T-helper 1 cell (primary cell): ENCODE results near the gene HIPK3.
"Not testable (repeated sequence)": the region's sequence is repeated elsewhere in the genome, so short reads cannot be mapped to it uniquely, and the experiment has no call there.

Experiments
- DNase-seq, 5 donors: peaks; one replicate each; pipeline ENCODE4 v3.0.0-alpha.2; 2012 to 2020

The HIPK3 gene

DNA sequence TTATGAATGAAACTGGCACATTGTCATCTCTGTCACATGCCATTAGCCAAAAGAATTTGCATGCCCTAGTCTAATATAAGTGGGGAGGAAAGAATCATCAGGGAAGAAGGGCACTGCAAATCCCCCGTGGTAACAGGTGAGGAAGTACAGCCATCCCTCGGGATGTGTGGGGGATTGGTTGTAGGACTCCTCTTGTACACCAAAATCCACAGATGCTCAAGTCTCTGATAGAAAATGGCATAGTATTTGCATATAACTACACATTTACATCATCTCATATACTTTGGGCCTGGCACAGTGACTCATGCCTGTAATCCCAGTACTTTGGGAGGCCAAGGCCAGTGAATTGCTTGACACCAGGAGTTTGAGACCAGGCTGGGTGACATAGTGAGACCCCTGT lies 109.7 kb downstream of the HIPK3 start:
- no peak for DNase-seq

DNA sequence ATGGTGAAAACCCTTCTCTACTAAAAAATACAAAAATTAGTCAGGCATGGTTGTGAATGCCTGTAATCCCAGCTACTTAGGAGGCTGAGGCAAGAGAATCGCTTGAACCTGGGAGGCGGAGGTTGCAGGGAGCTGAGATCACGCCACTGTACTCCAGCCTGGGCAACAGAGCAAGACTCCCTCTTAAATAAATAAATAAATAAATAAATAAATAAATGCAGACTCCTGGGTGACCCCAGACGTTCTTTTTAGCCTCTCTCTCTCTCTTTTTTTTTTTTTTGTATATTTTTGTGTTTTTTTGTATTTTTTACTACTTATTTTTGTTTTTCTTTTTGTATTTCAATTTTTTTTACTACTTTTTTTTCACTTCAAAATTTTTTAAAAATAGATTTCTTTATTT lies 111.3 kb downstream of the HIPK3 start:
- not testable (repeated sequence) for DNase-seq

DNA sequence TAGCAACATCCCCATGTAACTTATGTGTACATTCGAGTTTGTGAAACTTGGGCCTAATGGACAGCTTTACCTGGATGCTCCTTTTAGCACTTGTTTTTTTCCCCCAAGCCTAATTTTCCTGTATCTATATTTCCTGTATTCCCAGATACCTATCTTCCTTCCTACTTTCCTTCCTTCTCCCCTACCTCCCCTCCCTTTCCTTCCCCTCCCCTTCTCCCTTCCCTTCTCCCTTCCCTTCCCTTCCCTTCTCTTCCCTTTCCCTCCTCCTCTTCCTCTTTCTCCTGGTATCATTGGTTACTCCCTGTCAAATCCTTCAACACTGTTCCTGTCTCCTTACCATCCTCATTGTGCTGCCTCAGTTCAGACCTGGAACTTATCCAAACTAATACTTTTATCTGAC lies 111.8 kb downstream of the HIPK3 start:
- DNase-seq: no peak

DNA sequence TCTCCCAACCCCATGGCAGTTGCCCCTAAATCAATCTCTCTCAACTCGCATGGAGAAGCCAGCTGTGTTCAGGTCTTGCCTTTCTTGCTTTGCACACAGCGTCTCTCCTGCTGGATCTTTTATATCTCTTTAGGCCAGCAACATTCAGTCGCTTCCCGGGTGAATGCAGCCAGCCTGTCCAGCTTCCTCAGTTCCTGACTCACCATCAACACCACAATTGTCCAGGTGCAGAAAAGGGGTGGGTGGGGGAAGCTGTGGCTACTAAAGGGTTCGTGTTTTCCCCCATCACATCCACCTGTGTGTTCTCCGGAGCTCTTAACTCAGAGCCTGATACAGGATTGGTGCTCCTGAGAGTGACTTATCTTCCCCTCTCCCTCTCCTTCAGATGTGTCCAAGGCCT lies 116.5 kb downstream of the HIPK3 start:
- no peak for DNase-seq

DNA sequence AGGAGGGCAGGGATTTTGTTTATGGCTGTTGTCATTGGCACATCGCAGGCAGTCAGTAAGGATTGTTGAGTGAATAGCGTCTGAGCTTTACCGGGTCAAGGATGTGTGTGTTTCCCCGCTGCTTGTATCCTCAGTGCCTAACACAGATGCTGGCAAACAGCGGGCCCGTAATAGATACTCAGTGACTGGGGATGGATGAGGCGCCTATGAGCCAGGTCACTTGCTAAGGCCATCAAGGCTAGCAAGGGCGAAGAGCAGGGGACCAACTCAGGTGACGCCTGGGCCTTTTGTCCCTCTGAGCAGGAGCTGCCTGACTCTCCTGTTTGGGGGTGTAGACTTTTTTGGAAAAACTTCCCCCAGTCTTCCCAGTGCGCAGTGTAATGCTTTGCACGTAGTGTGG lies 118.1 kb downstream of the HIPK3 start:
- no peak for DNase-seq

DNA sequence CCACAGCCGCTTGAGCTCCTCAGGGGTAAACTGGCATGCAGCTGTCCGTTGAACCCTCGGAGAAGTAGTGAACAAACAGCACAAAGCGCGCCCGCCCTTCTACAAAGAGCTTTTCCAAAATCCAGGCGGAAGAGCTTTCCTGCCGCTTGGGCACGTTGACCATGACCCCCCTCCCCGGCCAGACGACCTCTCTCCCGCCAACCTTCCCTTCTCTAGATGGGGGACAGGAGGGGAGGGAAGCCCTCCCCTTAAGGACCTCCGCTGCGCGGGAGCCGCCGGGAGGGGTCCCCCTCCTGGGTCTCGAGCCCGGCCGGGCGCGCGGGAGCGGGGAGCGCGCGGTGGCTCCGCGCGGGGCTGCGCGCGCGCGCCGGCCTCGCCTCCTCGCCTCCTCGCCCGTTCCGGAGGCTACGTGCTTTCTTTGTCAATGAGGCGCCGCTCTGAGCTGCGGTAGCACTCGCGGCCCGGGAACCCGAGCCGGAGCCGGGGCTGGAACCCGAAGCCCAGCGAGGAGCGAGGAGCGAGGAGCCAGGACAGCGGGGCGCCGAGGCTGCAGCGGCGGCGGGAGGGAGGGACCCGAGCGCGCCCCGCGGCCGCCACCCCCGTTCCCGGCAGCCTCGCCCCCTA lies 118.6 kb downstream of the HIPK3 start, which contains the start of gene KIAA1549L:
TSS of gene KIAA1549L (plus strand) at position 421 of the 624 bp plus-strand sequence.
- DNase-seq: no peak

DNA sequence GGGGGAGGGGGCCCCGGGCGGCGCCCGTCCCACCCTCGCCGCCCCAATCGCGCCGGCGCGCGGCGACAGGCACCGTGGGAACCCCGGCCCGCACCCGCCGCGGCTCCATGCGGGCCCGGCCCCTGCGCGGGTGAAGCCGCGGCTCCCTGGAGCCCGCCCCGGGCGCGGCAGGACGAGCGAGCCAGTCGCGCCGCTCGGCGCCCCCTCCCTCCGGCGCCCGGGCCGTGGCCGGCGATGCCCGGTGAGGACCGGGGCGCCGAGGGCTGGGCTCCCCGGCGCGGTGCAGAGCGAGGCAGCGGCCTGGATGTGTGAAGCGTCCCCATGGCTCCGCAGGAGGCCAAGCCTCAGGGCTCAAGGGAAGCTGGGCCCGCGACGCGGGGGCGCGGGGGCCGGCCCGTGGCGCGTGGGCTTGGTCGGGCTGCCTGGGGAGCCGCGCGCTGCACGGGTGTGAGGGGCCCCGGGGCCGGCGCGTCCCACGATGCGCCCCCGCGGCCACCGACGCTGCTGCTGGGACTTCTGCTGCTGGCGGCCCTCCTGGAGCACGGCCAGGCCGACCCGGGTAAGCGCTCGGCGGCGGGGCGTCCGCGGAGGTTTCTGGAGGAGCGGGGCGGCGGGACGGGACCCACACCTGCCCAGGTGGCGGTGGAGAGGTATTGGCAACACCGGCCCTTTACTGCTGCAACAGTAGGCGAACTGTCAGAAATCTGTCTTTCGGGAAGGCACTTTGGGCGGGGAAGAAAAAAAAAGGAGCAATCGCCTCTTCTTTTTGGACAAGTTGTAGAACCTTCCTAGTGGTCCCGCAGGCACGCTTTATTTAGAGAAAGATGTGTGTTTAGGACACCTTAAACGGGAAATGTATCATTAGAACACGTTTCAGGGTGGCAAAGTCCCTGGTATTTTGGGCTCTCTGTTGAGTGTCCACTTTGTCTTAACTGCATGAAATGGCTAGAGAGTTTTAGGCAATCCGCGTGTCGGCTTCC lies 119.4 kb downstream of the HIPK3 start:
- DNase-seq: no peak

DNA sequence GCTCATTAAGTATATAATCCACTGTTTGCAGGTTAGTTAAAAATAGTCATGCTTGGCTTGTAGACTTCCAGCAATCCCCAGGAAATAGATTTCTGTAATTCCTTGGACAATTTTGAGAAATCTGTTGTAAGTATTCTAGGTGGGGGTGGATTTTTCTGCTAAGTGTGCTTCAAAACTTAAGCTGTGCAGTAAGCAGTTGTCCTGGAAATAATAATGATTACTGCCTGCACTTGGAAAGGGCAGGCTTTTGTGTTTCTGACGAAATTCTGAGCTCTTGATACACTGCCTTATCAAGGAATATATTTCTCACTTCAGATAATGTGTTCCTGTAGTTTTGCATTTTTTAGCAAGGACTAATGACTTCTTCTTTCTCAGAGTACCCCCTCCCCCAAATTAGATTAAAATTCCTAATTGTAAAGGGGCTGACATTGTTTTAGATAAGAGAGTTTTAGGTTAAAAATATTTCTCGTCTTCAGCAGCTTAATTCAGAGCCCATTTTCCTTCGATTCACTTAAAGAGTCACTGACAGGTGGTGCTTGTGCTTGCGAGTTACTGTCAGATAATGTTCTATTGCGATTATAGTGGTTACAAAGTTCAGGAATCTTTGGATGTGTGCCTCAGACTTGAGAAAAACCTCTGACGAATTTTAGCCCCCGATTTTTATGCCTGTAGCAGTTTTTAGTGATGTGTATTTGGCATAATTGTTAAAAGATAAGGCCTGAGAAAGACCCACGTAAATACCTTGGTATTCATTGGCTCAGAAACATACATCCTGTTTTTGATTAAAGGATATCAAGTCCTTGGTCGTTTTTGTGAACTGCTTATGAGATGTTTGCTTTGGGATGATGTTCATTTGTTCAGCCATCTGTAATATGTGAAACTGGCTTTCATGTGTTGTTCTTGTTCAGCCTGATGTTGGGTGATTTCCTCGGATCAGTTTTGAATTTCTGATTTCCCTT lies 120.5 kb downstream of the HIPK3 start:
- DNase-seq: no peak

DNA sequence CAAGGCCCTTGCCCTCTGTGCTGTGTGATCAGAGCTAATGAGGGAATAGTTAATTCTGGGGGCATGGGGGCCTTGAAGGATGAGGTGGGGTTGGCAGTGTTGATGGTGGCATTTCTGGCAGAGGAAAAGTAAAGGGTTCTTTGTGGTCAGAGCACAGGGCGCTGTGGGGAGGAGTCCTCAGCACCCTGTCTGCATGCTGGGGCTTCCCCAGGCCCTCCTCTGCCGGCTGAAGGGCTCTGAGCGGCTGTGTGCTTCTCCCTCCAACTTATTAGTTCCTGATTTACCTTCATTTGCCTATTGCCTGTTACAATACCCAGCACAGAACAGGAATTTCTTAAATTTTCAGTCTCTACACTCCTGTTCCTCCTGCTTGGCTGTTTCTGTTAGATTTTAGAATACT lies 122.8 kb downstream of the HIPK3 start:
- no peak for DNase-seq

DNA sequence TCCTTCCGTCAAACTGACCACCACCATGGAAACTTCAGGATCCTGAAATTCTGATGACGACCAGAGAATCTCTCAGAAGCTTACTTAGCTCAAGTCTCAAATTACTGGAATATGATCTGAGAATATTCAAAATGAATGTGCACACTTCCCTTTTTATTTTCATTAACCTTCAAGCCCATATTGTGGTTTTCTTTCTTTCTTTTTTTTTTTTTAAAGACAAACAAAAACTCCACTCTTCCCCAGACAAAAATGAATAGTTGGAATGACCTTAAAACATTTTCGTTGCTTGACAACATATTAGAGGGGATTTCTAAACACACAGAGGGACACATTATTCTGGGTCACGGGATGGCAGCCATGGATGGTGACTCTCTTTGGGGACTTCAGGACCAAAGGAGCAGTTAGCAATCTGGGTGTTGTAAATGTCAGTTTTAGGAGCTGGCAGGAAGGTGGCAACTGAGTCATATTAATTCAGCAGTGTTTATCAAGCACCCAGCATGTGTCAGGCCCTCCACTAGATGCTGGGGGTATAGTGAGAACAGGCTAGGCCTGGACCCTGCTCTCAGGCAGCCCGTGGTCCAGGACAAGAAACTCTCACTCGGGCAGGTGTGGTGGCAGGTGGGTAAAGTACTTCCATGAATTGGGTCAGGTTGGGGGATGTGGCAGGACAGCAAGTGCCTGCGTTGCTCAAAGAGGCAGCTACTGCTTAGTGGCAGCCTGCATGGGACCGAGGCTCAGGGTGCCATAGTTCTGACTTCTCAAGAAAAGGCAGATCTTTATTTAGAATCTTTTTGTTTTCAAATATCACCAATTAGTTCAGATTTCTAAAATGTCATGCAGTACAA lies 126.1 kb downstream of the HIPK3 start:
- DNase-seq: no peak

DNA sequence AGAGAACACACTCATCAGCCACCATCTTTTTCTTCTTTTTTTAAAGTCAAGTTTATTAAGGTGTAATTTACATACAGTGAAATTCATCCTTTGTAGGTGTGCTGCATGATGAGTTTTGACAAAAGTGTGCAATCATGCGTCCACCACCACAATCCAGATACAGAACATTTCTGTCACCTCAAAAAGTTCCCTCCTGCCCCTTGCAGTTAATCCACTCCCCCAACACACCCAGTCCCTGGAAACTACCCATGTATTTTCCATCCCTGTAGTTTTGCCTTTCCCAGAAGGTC lies 126.7 kb downstream of the HIPK3 start:
- no peak for DNase-seq

DNA sequence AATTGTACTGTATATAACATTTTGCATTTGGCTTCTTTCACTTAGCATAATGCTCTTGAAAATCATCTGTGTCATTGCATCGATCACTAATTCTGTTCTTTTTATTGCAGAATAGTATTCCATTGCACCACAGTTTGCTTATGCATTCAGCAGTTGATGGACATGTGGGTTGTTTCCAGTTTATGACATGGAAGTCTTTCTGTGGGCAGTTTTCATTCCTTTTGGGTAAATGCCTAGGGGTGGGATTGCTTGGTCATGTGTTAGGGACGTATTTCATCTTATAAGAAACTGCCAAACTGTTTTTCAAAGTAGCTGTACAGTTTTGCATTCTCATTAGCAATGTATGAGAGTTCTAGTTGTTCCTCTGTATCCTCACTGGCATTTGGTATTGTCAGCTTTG lies 127.0 kb downstream of the HIPK3 start:
- DNase-seq: no peak

DNA sequence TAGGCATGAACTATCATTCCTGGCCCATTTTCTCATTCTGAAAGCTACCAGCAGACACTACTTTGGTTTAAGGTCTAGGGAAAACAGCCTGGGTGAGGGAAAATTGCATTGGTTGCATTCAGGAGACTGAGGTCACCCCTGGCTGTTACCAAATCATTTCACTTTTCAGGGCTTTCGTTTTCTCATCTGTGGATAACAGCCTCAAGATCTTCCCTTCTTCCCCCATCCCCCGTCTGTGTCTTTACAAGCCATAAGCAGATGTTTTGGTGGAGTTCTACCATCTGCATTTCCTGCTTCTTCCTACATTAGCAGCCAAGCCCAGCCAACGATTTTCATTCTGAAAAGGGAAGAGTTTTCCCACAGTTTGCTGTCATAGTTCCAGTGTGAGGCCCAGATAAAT lies 130.4 kb downstream of the HIPK3 start:
- no peak for DNase-seq

DNA sequence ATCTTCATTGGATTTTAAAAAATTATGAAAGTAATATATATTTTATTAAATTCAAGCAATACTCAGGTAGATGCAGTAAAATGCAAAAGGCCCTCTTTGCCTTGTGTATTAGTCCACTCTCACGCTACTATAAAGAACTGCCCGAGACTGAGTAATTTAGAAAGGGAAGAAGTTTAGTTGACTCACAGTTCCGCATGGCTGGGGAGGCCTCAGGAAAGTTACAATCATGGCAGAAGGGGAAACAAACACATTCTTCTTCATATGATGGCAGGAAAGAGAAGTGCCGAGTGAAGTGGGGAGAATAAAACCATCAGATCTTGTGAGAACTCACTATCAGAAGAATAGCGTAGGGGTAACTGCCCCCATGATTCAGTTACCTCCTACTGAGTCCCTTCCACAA lies 130.8 kb downstream of the HIPK3 start:
- DNase-seq: no peak

DNA sequence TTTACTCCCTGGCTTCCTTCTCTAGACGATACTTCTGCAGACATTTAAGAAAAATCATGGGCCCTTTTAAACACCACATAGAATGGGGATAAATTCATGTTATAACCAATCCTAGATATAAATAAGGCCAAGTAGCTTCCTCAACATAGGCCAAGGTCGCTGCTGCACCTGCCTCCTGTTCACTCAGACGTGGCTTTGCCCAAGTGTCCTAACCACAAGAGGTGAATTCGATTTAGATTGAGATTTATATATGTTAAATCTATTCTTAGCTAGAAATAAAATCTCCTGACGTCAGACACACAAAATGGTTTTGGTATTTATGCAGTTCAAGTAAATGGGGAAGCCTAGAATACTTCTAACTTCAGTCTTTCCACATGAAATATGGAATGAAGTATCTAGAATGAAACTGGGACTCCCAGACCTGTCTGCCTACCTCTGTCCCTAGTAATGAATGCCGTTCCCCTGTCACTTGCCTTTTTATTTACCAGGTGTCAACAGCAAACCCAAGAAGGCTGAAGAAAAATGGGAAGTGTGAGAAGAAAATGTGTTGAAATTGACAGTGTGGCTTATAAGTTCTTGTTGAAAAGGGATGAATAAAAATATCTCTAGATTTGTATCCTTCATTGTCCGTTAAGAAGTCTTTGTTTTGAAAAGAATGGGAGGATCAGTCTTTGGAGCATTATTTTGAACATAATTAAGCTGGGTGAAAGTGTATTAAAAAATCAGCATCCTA lies 131.8 kb downstream of the HIPK3 start:
- no peak for DNase-seq

DNA sequence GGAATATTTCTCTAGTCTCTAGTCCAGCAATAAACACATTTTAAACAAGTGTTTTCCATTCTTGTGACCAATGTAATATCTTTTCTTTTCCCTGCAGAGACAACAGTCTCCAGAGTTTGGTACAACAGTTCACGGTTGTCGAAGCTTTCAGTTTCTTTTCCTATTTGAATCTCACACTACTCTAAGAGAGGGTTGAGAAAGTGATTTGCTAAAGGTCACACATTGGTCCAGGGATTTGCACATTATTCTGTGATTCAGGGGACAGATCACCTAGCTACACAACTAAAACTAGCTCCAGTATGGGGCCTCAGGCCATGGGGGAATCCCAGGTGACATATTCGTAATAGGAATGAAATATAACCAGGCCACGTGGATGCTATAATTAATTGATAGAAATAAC lies 132.5 kb downstream of the HIPK3 start:
- no peak for DNase-seq

DNA sequence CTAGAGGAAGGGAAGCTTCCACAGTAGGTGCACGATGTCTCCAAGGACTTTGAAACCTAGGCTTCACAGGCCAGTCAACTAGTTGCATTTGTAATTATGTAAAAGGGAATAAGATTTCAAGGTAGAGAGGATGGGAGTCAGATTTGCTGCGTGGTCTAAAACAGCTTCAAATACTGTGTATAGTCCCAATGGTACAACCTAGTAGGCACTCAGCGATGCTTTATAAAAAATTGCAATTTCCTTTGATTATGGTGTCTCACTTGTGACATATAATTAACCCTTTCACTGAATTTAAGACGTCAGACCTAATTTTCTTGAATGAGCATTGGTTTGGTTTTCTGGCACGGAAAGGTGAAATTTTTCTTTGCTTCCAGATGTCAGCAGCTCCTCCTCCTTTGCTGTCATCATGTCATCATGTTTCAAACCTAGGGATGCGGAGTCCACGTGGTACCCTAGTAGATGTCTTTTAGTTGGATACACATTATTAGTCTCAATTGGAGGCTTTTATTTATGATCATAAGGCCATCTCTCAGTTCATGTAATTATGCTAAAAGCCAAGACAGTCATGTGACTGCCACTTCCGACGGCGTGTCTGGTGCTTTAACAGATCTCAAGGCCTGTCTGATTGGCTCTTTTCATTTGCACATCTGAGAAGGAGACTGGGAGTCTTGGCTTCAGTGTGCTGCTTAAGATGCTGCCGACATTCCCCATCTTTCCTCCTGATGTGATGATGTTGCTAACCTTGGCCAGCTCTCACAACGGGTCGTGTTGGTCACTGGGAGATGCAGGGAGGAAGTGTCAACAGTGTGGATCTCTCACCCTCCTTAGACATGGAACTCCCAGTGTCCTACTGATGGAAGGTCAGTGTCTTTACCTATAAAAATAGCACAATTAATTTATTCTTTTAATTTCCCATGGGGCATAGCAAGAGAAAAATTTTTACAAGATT lies 134.0 kb downstream of the HIPK3 start:
- no peak for DNase-seq

DNA sequence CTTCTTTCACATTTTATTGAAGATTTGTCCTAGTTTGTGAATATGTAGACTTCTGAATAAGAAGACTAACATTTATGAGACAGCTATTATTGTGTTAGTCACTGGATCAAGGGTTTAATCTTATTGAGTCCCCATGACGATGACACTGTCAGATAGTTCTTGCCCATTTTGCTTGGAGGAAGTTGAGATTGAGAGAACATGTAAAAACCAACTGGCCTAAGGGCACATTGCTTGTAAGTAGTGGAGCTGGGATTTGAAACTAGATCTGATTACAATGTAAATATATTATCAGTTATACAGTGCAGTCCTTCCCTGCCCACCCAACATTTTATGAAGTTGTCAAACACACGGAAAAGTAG lies 134.7 kb downstream of the HIPK3 start:
- DNase-seq: no peak

DNA sequence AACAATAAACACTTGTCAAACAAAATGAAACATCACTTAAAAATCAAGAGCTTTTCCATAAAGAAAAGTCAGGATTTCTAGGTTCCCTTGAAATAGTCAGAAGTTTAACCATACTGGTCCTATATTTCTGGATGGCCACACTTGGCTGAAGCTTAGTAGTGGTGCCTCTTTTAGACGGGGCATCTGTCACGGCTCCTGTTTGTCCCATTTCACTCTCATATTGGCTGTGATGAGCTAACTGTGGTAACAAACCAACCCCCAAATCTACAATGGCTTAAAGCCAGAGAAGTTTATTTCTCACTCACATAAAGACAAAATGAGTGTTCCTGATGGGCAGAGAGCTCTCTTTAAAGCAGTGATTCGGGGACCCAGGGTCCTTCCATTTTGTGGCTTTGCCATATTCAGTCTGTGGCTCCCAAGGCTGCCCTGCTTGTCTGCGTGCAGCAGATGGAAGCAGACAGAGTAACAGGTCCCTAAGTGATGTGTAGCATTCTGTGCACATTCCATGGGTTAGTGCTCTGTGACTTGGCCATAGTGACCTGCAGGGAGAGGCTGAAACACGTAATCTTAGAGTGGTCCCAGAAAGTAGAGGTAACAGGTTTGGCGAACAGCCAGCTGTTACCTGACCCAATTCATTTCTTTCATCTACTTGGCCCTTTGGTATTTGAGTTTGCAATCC lies 137.4 kb downstream of the HIPK3 start:
- no peak for DNase-seq

DNA sequence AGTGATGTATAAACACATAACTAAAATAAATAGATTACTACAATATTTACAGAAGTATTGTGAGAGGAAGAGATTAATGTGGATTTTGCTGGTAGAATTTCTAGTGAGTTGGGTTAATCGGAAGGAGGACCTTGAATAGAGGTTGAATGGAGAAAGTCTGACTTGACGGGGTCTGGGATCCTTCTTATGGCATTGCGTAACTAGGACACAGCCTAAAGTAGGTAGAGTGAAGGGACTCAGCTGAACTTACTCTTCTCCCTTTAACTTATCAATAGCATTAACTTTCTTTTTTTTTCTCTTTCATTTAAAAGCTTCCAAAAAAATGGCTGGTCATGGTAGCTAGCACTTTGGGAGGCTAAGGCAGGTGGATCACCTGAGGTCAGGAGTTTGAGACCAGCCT lies 139.2 kb downstream of the HIPK3 start:
- DNase-seq: no peak
